Epithelial cell of prostate (primary cell): ENCODE measurements around the gene PAPLN.
"Not testable (repeated sequence)": the region's sequence is repeated elsewhere in the genome, so short reads cannot be mapped to it uniquely, and the experiment has no call there.

ENCODE experiments used
- DNase-seq: peaks from one replicate; pipeline ENCODE4 v3.0.0-alpha.2; 2011; ENCODE audit warnings: low read depth, low spot score
- H3K27ac ChIP-seq: fragments of 450-650 bp; 2 replicates; pipeline ENCODE4 v1.5.1; 2017; ENCODE audit warnings: mild to moderate bottlenecking

The PAPLN gene

DNA sequence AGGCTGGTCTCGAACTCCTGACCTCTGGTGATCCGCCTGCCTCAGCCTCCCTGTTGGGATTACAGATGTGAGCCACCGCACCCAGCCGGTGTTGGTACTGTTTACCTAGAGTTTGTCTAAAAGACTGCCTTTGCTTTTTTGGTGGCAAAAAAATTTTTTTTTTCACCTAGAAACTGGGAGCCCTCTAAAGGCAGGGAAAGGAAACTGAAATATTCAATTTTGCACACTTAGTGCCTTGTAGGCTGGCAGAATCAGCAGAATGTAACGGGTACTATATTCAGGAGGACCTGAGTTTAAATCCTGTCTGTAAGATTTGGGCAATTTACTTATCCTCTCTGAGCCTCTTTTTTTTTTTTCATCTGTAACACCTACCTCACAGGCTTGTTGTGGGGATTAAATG is 43.6 kb downstream of the PAPLN start:
- H3K27ac ChIP-seq: no peak overlapping the region
- DNase-seq: no peak

DNA sequence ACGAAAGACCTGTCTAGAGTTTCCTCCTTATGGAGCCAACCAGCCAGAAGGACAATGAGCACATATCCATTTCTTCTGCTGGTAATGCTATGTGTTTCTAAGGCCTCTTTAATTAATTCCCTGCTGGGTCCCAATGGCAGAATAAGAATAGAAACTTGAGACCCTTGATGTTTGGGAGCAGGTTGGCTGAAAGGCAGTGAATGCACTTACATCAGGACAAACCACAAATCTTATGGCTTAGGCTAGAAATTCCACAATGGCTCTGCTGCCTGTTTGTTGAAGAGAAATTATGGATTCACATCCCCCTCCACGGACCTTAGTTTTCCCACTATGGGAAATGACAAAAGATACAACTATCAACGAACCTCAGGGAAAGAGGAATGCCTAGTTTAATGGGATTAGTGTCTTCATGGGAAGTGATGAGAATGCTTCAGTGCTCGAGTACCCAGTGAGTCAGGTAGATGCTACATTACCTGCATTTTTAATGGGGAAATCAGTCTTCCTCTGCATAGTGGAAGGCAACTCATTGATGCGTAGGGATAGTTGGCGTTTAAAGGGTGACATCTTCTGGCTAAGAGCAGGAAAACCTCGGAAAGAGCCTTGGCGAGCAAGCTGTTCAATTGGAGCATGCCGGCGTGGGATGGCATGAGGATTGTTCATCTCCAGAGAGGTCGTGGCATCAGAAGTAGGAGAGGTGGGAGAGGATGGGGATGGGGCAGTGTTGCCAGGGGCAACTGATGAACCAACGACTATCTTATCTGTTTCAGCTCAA is 46.5 kb downstream of the PAPLN start:
- no peak overlapping the region for H3K27ac ChIP-seq
- no peak for DNase-seq

DNA sequence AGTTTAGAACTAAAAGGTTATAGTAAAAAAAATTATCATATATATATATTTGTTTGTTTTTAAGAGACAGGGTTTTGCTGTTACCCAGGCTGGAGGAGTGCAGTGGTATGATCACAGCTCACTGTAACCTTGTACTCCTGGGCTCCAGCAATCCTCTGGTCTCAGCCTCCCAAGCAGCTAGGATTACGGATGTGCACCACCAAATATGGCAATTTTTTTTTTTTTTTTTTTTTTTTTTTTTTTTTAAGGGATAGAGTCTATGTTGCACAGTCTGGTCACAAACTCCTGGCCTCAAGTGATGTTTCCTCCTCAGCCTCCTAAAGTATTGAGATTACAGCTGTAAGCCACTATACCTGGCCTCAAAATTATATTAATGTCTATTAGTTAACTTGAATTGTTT is 48.7 kb downstream of the PAPLN start:
- no peak for DNase-seq
- no peak overlapping the region for H3K27ac ChIP-seq

DNA sequence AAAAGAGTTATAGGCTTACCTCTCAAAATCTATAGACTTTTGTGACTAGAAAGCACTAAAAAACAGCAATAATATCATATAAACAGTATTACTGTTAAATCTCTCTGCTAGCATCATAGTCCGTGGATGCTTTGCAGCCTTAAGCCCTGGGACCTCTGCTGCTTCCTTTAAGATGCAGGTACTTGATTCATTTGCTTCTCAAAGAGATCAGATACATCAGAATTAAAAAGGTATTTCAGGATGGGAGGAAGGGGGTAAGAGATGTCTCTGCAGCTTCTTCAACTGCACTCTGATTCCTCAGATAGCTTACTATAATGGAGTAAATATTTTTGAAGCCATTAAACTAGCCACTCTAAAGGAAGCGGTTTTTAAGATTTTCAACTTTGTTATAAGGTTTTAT is 49.3 kb downstream of the PAPLN start:
- no peak overlapping the region for H3K27ac ChIP-seq
- no peak for DNase-seq

DNA sequence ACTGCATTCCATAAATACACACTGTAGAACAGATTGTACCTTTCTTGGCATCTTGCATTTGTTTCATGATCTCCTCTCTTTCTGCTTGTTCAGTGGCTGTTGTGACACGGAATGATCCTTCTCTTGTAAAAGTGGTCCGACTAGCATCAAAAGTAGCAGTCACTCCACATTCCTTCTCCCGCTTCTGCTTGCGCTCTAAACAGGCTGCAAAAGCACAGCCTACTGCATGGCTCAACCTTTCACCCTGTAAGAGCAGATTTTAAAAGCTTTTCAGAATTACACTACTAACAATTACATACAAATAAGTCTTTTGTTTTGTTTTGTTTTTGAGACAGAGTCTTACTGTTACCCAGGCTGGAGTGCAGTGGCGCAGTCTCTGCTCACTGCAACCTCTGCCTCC is 49.8 kb downstream of the PAPLN start:
- no peak for DNase-seq
- no peak overlapping the region for H3K27ac ChIP-seq

DNA sequence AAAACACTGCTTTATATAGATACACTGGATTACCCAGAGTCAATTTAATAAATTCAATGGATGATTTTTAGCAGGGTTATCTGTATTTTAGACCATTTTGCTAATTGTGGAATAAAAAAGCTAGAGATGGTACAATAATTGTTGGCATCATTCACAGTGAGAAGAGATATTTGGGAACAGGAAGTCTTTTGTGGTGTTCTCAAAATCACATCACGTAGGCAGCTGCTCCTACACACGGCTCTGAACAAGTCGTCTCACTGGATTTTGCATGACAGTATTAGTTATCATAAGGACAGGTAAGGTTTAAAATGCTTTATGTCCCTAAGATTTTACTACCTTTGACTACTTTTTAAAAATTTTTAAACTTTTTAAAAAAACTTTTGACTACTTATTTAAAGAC is 52.0 kb downstream of the PAPLN start:
- no peak overlapping the region for H3K27ac ChIP-seq
- DNase-seq: no peak

DNA sequence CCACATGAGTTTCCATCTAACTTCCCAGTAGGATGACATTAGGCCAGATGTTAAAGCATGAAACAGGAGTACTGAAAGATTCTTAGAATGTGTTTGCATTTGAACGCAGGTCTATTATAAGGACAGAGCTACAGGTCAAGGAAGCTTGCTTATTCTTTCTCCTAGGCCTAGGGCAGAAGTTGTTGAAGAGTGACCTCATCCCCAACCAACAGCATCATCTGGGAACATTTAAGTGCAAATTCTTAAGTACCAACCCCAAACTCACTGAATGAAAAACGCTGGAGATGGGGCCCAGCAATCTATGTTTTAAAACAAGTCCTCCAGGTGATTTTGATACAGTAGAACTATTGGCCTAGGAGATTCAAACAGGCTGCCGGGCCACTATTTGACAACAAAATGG is 52.4 kb downstream of the PAPLN start:
- DNase-seq: no peak
- no peak overlapping the region for H3K27ac ChIP-seq

DNA sequence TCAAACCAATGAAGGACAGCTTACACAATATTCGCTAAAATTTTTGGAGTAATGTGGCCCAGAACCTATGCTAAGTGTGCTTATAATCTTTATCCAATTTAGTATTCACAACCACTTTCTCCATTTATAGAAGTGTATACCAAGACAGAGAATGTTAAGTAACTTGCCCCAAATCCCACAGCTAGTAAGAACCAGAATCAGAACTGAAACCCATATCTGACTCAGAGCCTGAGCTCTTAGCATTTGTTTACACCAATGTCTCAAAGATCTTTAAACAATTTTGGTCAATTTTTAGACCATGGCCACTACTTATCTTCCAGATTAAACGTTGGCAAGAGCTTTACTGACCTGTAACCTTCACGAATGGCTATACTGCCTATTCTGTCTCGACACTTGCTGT is 53.0 kb downstream of the PAPLN start:
- H3K27ac ChIP-seq: no peak overlapping the region
- no peak for DNase-seq

DNA sequence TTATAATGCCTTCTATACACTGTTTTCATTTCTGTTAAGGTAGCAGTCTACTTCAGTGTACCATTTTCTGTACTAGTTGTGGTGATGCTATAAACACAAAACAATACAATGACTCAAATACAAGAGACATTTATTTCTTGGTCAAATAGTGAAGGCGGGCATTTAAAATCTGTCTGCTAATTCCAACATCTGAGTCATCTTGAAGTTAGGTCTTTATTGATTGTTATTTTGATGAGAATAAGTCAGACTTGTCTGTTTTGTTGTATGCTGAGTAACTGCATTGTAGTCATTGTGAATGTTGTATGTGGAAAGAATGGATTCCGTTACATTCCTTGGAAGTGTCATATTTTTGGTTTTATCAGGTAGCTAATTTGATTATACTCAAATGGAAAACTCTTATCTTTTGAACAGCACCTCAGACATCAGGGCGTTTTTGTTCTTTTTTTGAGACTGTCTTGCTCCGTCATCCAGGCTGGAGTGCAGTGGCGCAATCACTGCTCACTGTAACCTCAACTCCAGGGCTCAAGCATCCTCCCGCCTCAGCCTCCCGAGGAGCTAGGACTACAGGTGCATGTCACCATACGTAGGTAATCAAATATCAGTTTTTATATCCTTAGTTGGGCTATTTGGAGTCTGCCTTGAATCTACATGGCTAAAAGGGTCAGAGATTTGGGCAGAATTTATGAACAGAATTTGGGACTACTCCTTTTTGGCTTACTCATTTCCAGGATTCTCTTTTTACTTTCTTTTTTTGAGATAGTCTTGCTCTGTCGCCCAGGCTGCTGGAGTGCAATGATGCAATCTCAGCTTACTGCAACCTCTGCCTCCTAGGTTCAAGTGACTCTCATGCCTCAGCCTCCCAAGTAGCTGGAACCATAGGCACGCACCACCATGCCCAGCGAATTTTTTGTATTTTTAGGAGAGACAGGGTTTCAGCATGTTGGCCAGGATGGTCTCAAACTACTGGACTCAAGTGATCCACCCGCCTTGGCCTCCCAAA is 56.8 kb downstream of the PAPLN start:
- H3K27ac ChIP-seq: no peak overlapping the region
- DNase-seq: no peak

DNA sequence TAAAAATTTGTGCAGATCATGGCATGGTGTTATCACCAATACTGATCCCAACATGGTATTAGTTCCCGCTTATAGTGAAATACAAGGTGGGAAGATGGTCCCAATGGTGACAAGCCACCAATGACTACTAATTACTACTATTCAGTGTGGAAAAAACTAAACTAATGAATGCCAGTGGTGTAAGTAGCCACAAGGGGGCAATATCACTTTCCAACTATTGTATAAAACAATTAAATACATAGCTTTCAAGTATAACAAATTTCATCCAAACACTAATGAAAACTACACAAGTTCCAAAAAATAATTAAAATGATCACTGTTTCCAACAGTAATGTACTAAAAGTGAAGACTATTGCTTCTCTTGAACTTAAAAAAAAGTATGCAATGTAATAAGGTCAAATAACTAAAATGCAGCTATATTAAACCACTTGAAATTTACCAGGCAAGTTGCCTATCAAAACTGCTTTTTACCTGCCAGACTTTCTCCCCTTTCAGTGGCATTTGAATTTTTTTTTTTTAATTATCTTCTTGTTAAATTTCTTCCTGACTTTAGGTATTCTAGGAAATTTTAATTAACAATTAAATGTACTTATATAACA is 58.0 kb downstream of the PAPLN start:
- DNase-seq: no peak
- no peak overlapping the region for H3K27ac ChIP-seq

DNA sequence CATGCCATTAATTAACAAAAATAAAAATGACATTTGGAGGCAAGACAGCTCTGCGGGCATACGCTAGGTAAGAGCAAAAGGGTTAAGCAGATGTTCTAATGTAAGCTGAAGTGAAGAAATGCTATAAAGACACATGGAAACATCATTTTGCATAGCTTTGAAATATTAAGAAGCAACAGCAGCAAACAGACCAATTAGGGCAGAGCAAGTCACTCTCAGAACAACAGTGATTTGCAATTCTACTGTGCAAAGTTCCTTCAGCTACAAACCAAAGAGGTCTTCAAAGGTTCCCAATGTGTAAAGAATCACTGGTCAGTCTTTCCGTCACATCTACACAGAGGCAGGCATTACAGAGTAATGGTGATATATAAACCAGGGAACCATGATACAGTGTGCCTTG is 68.2 kb downstream of the PAPLN start:
- H3K27ac ChIP-seq: no peak overlapping the region
- DNase-seq: no peak

DNA sequence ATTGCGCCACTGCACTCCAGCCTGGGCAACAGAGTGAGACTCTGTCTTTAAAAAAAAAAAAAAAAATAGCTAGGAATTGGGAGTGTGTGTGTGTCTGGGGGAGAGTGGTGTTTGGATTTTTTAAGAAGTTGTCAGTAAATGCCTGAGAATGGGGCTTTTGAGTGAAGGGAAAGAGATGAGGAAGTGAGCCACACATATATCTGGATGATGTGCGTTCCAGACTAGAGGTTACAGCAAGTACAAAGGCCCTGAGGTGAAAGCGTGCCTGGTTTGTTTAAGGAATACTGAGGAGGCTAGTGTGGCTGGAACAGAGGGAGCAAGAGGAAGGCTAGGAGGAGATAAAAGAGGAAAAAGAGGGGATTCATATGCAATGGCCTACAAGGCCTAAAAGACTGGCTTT is 70.0 kb downstream of the PAPLN start:
- H3K27ac ChIP-seq: no peak overlapping the region
- DNase-seq: no peak

DNA sequence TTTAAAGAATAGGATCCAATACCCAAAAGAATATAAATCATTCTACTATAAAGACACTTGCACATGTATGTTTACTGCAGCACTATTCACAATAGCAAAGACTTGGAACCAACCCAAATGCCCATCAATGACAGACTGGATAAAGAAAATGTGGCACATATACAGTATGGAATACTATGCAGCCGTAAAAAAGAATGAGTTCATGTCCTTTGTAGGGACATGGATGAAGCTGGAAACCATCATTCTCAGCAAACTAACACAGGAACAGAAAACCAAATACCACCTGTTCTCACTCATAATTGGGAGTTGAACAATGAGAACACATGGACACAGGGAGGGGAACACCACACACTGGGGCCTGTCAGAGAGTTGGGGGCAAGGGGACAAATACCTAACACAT is 71.9 kb downstream of the PAPLN start:
- H3K27ac ChIP-seq, DNase-seq: not testable (repeated sequence)

DNA sequence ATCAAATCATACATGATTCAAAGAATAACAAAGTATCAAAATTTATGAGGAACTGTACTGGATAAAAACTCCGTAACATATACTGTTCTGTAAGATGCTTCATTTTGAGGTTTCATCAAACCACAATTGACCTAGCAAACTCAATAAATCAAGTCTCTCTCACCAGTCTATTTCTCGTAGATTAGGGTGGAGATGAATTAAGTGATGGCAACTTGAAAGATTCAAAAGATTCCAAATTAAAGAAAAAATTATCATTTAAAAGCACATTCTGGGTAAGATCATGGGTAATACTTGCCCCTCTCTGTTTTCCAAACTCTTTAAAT is 74.4 kb downstream of the PAPLN start:
- no peak for DNase-seq
- H3K27ac ChIP-seq: peak overlapping the region; percentile 52

DNA sequence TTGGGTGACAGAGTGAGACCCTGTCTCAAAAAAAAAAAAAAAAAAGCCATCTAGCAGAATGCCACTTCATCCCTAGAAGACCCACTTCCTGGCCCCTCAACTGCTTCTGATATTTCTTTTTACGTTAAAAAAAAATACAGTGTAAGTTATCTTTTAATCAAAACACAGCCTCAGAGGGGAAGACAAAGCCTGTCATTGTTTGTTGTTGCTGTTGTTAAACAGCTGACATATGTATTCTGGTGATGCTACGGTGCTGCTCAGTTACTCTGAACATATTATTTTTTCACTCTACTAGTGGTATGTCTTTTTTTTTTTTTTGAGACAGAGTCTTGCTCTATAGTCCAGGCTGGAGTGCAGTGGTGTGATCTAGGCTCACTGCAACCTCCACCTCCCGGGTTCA is 75.4 kb downstream of the PAPLN start:
- DNase-seq: no peak
- H3K27ac ChIP-seq: peak overlapping the region; percentile 52

DNA sequence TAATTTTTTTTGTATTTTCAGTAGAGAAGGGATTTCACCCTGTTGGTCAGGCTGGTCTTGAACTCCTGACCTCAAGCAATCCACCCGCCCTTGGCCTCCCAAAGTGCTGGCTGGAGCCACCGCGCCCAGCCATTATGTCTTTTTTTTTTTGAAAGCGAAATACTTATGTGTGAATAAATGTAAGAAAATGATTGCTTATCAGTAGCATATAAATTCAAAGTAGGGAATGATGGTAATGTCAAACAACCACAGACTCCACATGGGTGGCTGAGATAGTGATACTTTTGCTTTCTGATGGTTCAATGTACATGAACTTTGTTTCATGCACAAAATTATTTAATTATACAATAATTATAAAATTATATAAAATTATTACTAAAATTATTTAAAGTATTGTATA is 75.8 kb downstream of the PAPLN start:
- H3K27ac ChIP-seq: no peak overlapping the region
- DNase-seq: no peak

DNA sequence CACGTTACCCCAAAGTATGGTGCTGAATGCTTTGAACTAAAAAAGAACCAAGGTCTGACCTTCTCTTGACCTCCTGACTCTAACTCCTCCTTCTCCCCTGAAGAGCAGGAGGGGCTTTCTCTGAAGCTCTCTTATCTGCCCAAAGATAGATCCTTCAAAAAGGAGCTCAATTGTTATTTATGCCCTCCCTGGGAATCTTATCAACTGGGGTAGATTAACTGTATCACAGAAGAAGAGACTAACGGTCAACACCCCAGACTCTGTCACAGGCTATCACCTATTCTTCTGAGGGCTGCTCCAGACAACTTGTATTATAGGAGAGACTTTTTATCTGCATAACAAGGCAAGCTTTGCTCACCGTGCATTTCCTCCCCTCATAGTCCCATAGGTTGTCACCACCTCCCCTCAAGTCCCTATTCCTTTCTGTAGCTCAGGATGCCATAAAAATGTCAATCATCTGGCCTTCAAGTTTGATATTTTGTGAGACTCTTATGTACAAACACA is 86.6 kb downstream of the PAPLN start:
- H3K27ac ChIP-seq: no peak overlapping the region
- no peak for DNase-seq
